ENCODE results near the gene REPS2. TPM values are rescaled to one million over a fixed set of nuclear protein-coding genes. Genes with fewer than 3 reads are reported as not detected.

The REPS2 gene
- total RNA-seq, 1 donor from 2014 or later = 1.2 TPM

DNA sequence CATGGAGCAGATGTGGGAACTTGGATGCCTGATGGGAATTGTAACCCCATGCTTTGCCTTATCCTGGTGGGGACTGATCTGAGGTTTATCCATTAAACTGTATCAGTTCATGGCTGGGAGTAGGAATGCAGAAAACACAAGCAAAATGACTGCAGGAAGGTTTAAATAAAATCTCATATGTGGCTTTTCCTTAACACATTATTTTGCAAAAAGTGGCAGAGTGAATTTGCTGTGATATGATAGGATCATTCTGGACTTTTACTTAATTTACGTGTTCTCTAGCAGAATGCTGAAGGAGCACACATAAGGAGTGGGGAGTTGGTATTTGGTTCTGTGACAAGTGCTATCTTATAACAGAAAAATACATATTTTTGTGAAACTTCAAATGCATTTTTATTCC lies 34.8 kb downstream of the REPS2 start:
- H3K27ac Mint-ChIP-seq (ENCODE audit: unreplicated experiment) = no peak overlapping the region
- no peaks in the 10 kb centered on the region for H3K27me3 Mint-ChIP-seq (ENCODE audit: low read depth, unreplicated experiment)
- peak; percentile 72 for FAIRE-seq
- H3K4me1 Mint-ChIP-seq (ENCODE audit: low read depth, unreplicated experiment) = no peaks in the 10 kb centered on the region
- H4K20me1 ChIP-seq (ENCODE audit: insufficient read depth, low read length) = no peaks in the 10 kb centered on the region
- DNase-seq (ENCODE audit: low read depth) = no peak
- no peaks in the 10 kb centered on the region for H3K9me3 Mint-ChIP-seq (ENCODE audit: unreplicated experiment)
- no peaks in the 10 kb centered on the region for H3K36me3 ChIP-seq (ENCODE audit: insufficient read depth, low read length)
- TF ChIP-seq CTCF (IDR thresholded peaks at IDR 0.05; ENCODE audit: insufficient read depth, low read depth, low read length) = no peak
- TF ChIP-seq EZH2 (IDR thresholded peaks at IDR 0.05; ENCODE audit: insufficient read depth, low read length) = no peak
- H3K27me3 ChIP-seq (ENCODE audit: insufficient read depth, low read length) = no peaks in the 10 kb centered on the region
- H3K79me2 ChIP-seq (ENCODE audit: insufficient read depth, low read length) = no peaks in the 10 kb centered on the region
- no peaks in the 10 kb centered on the region for H3K9me3 ChIP-seq (ENCODE audit: insufficient read depth, low read depth, low read length)
- H3K27ac ChIP-seq (ENCODE audit: low read depth, low read length) = no peak overlapping the region
- H3K4me2 ChIP-seq (ENCODE audit: low read length) = no peak overlapping the region
- H3K36me3 Mint-ChIP-seq (ENCODE audit: low read depth, unreplicated experiment) = no peaks in the 10 kb centered on the region
- H3K4me3 Mint-ChIP-seq (ENCODE audit: unreplicated experiment) = no peak overlapping the region
- no peaks in the 10 kb centered on the region for H3K4me1 ChIP-seq (ENCODE audit: insufficient read depth, low read length)
- H3K4me3 ChIP-seq (ENCODE audit: insufficient read depth, low read depth, low read length) = no peak overlapping the region
- H3K9ac ChIP-seq (ENCODE audit: low read length) = no peak overlapping the region
- no peak overlapping the region for H2AFZ ChIP-seq (ENCODE audit: low read depth, low read length)

- Histone ChIP-seq H3K4me3 (ENCODE audit: insufficient read depth, low read depth, low read length) (no peak overlapping the region), H4K20me1 (ENCODE audit: insufficient read depth, low read length) (no peaks in the 10 kb centered on the region), H3K79me2 (ENCODE audit: insufficient read depth, low read length) (no peaks in the 10 kb centered on the region), H3K9ac (ENCODE audit: low read length) (no peak overlapping the region), H3K4me2 (ENCODE audit: low read length) (no peak overlapping the region), H2AFZ (ENCODE audit: low read depth, low read length) (no peak overlapping the region), H3K27ac (ENCODE audit: low read depth, low read length) (no peak overlapping the region), H3K27me3 (ENCODE audit: insufficient read depth, low read length) (no peaks in the 10 kb centered on the region), H3K4me1 (ENCODE audit: insufficient read depth, low read length) (no peaks in the 10 kb centered on the region), H3K9me3 (ENCODE audit: insufficient read depth, low read depth, low read length) (no peaks in the 10 kb centered on the region), H3K36me3 (ENCODE audit: insufficient read depth, low read length) (no peaks in the 10 kb centered on the region)
- Mint-ChIP-seq H3K9me3 (ENCODE audit: unreplicated experiment) (no peaks in the 10 kb centered on the region), H3K27ac (ENCODE audit: unreplicated experiment) (no peak overlapping the region), H3K4me1 (ENCODE audit: low read depth, unreplicated experiment) (no peaks in the 10 kb centered on the region), H3K4me3 (ENCODE audit: unreplicated experiment) (no peak overlapping the region), H3K27me3 (ENCODE audit: low read depth, unreplicated experiment) (no peaks in the 10 kb centered on the region), H3K36me3 (ENCODE audit: low read depth, unreplicated experiment) (no peaks in the 10 kb centered on the region)
- peak; percentile 43 for FAIRE-seq
- no peak for DNase-seq (ENCODE audit: low read depth)
- no peak for TF ChIP-seq EZH2 (IDR thresholded peaks at IDR 0.05; ENCODE audit: insufficient read depth, low read length)
- TF ChIP-seq CTCF (IDR thresholded peaks at IDR 0.05; ENCODE audit: insufficient read depth, low read depth, low read length) = no peak
Observed at GRCh38 chrX:16981980-16982379, 35.5 kb downstream of the REPS2 start.

DNA sequence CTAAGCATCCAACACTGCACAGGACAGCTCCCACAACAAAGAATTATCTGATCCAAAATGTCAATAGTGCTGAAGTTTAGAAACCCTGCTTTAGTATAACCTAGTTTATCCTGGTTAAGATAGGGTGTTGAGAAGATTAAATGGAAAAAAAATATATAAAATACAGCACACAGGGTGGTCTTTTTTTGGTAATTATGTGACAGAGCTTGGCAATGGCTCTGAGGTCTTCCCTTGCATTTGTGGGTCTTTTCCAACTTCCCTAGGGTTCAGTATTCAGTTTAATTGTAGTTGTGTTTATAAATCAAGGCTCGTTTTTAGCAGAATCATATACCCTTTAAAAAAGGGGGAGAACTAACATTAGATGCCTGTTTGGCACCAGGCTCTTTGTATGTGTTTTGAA lies 36.6 kb downstream of the REPS2 start:
- H3K9me3 Mint-ChIP-seq (ENCODE audit: unreplicated experiment) = no peaks in the 10 kb centered on the region
- Histone ChIP-seq H3K79me2 (ENCODE audit: insufficient read depth, low read length) (no peaks in the 10 kb centered on the region), H3K27ac (ENCODE audit: low read depth, low read length) (no peak overlapping the region), H3K36me3 (ENCODE audit: insufficient read depth, low read length) (no peaks in the 10 kb centered on the region), H3K4me2 (ENCODE audit: low read length) (no peak overlapping the region), H3K4me3 (ENCODE audit: insufficient read depth, low read depth, low read length) (no peak overlapping the region), H3K4me1 (ENCODE audit: insufficient read depth, low read length) (no peaks in the 10 kb centered on the region), H3K27me3 (ENCODE audit: insufficient read depth, low read length) (no peaks in the 10 kb centered on the region), H3K9me3 (ENCODE audit: insufficient read depth, low read depth, low read length) (no peaks in the 10 kb centered on the region), H3K9ac (ENCODE audit: low read length) (no peak overlapping the region), H4K20me1 (ENCODE audit: insufficient read depth, low read length) (no peaks in the 10 kb centered on the region), H2AFZ (ENCODE audit: low read depth, low read length) (no peak overlapping the region)
- no peaks in the 10 kb centered on the region for H3K36me3 Mint-ChIP-seq (ENCODE audit: low read depth, unreplicated experiment)
- H3K4me3 Mint-ChIP-seq (ENCODE audit: unreplicated experiment) = no peak overlapping the region
- TF ChIP-seq EZH2 (IDR thresholded peaks at IDR 0.05; ENCODE audit: insufficient read depth, low read length) (no peak), CTCF (IDR thresholded peaks at IDR 0.05; ENCODE audit: insufficient read depth, low read depth, low read length) (no peak)
- H3K4me1 Mint-ChIP-seq (ENCODE audit: low read depth, unreplicated experiment) = no peaks in the 10 kb centered on the region
- no peak overlapping the region for H3K27ac Mint-ChIP-seq (ENCODE audit: unreplicated experiment)
- DNase-seq (ENCODE audit: low read depth) = no peak
- no peak for FAIRE-seq
- no peaks in the 10 kb centered on the region for H3K27me3 Mint-ChIP-seq (ENCODE audit: low read depth, unreplicated experiment)

All from astrocyte (in vitro differentiated cells and primary cell).